ENCODE results near the gene ZNF133.

ZNF133 gene

GRCh38 chr20:18360635-18361034 is 72.3 kb downstream of the ZNF133 start:
- no peaks in the 10 kb centered on the region for H3K36me3 ChIP-seq (ENCODE audit: insufficient read depth, low read length)
- H3K4me1 ChIP-seq (ENCODE audit: control insufficient read depth, insufficient read depth, low read length, unreplicated experiment) = no peaks in the 10 kb centered on the region
- peaks cover 33% of the 10 kb centered on the region for H3K27me3 ChIP-seq (ENCODE audit: insufficient read depth, low read length)
- no peak overlapping the region for H3K27ac ChIP-seq (ENCODE audit: low read depth, low read length)
- H2AFZ ChIP-seq (ENCODE audit: low read length, unreplicated experiment) = no peak overlapping the region
- no peak overlapping the region for H3K4me3 ChIP-seq (ENCODE audit: low read depth, low read length)
- no peaks in the 10 kb centered on the region for H3K79me2 ChIP-seq (ENCODE audit: control insufficient read depth, insufficient read depth, low read length, unreplicated experiment)

- Histone ChIP-seq H3K79me2 (ENCODE audit: control insufficient read depth, insufficient read depth, low read length, unreplicated experiment) (no peaks in the 10 kb centered on the region), H3K36me3 (ENCODE audit: insufficient read depth, low read length) (no peaks in the 10 kb centered on the region), H3K27me3 (ENCODE audit: insufficient read depth, low read length) (peaks cover 25% of the 10 kb centered on the region), H2AFZ (ENCODE audit: low read length, unreplicated experiment) (no peak overlapping the region), H3K27ac (ENCODE audit: low read depth, low read length) (no peak overlapping the region), H3K4me3 (ENCODE audit: low read depth, low read length) (no peak overlapping the region), H3K4me1 (ENCODE audit: control insufficient read depth, insufficient read depth, low read length, unreplicated experiment) (no peaks in the 10 kb centered on the region)
These were observed 73.4 kb downstream of the ZNF133 start for GRCh38 chr20:18361678-18362077.

- peaks cover 15% of the 10 kb centered on the region for H3K27me3 ChIP-seq (ENCODE audit: insufficient read depth, low read length)
- H3K27ac ChIP-seq (ENCODE audit: low read depth, low read length) = no peak overlapping the region
- no peaks in the 10 kb centered on the region for H3K36me3 ChIP-seq (ENCODE audit: insufficient read depth, low read length)
- H3K79me2 ChIP-seq (ENCODE audit: control insufficient read depth, insufficient read depth, low read length, unreplicated experiment) = no peaks in the 10 kb centered on the region
- H3K4me3 ChIP-seq (ENCODE audit: low read depth, low read length) = no peak overlapping the region
- no peaks in the 10 kb centered on the region for H3K4me1 ChIP-seq (ENCODE audit: control insufficient read depth, insufficient read depth, low read length, unreplicated experiment)
- H2AFZ ChIP-seq (ENCODE audit: low read length, unreplicated experiment) = no peak overlapping the region
These were observed 74.6 kb downstream of the ZNF133 start for GRCh38 chr20:18362916-18363315.

- Histone ChIP-seq H3K79me2 (ENCODE audit: control insufficient read depth, insufficient read depth, low read length, unreplicated experiment) (no peaks in the 10 kb centered on the region), H3K27ac (ENCODE audit: low read depth, low read length) (no peak overlapping the region), H3K4me3 (ENCODE audit: low read depth, low read length) (no peak overlapping the region), H3K27me3 (ENCODE audit: insufficient read depth, low read length) (peaks cover 8% of the 10 kb centered on the region), H3K36me3 (ENCODE audit: insufficient read depth, low read length) (no peaks in the 10 kb centered on the region), H2AFZ (ENCODE audit: low read length, unreplicated experiment) (no peak overlapping the region), H3K4me1 (ENCODE audit: control insufficient read depth, insufficient read depth, low read length, unreplicated experiment) (no peaks in the 10 kb centered on the region)
These were observed 75.4 kb downstream of the ZNF133 start for GRCh38 chr20:18363708-18364107.

- H3K4me3 ChIP-seq (ENCODE audit: low read depth, low read length) = no peak overlapping the region
- H3K27ac ChIP-seq (ENCODE audit: low read depth, low read length) = no peak overlapping the region
- no peaks in the 10 kb centered on the region for H3K79me2 ChIP-seq (ENCODE audit: control insufficient read depth, insufficient read depth, low read length, unreplicated experiment)
- peaks cover under 1% of the 10 kb centered on the region; the same call in 1 of the 2 replicates for H3K27me3 ChIP-seq (ENCODE audit: insufficient read depth, low read length)
- H3K4me1 ChIP-seq (ENCODE audit: control insufficient read depth, insufficient read depth, low read length, unreplicated experiment) = no peaks in the 10 kb centered on the region
- no peak overlapping the region for H2AFZ ChIP-seq (ENCODE audit: low read length, unreplicated experiment)
- no peaks in the 10 kb centered on the region for H3K36me3 ChIP-seq (ENCODE audit: insufficient read depth, low read length)
These were observed 76.4 kb downstream of the ZNF133 start for GRCh38 chr20:18364768-18365167.
